Astrocyte (in vitro differentiated cells and primary cell): ENCODE results near the gene FILIP1L. TPM values are rescaled to one million over a fixed set of nuclear protein-coding genes. Genes with fewer than 3 reads are reported as not detected.
"Not testable (repeated sequence)": the region's sequence is repeated elsewhere in the genome, so short reads cannot be mapped to it uniquely, and the experiment has no call there.

Experiments
- DNase-seq: peaks from one replicate; pipeline ENCODE4 v3.0.0-alpha.2; 2010; ENCODE audit warnings: low read depth
- FAIRE-seq: peaks from 2 replicates; lab custom pipeline; 2011; peaks lifted over from hg19 to GRCh38; lab: Jason Lieb, UNC
- H2AFZ ChIP-seq: 2 replicates; pipeline ENCODE4 v1.6.0; 2012; ENCODE audit warnings: low read depth, low read length, inconsistent platforms
- H3K27ac ChIP-seq: 2 replicates; pipeline ENCODE4 v1.5.1; 2011; ENCODE audit warnings: low read depth, low read length, inconsistent platforms
- H3K27me3 ChIP-seq: 2 replicates; pipeline ENCODE4 v1.6.0; 2011; ENCODE audit warnings: low read length, inconsistent platforms; ENCODE audit not compliant: insufficient read depth
- H3K36me3 ChIP-seq: 2 replicates; pipeline ENCODE4 v1.5.1; 2011; ENCODE audit warnings: low read length, inconsistent platforms; ENCODE audit not compliant: insufficient read depth
- H3K4me1 ChIP-seq: 2 replicates; pipeline ENCODE4 v1.5.1; 2011; ENCODE audit warnings: low read length, inconsistent platforms; ENCODE audit not compliant: insufficient read depth
- H3K4me2 ChIP-seq: 2 replicates; pipeline ENCODE4 v1.6.0; 2012; ENCODE audit warnings: low read length, inconsistent platforms
- H3K4me3 ChIP-seq: 2 replicates; pipeline ENCODE4 v1.5.1; 2011; ENCODE audit warnings: low read depth, mild to moderate bottlenecking, low read length, inconsistent platforms; ENCODE audit not compliant: insufficient read depth
- H3K79me2 ChIP-seq: 2 replicates; pipeline ENCODE4 v1.6.0; 2012; ENCODE audit warnings: mild to moderate bottlenecking, low read length, inconsistent platforms; ENCODE audit not compliant: insufficient read depth
- H3K9ac ChIP-seq: 2 replicates; pipeline ENCODE4 v1.6.0; 2012; ENCODE audit warnings: mild to moderate bottlenecking, low read length, inconsistent platforms
- H3K9me3 ChIP-seq: 2 replicates; pipeline ENCODE4 v1.5.1; 2012; ENCODE audit warnings: low read depth, mild to moderate bottlenecking, low read length, inconsistent platforms; ENCODE audit not compliant: insufficient read depth
- H4K20me1 ChIP-seq: 2 replicates; pipeline ENCODE4 v1.6.0; 2012; ENCODE audit warnings: low read length, inconsistent platforms; ENCODE audit not compliant: insufficient read depth
- H3K27ac Mint-ChIP-seq: one replicate; pipeline ENCODE4 v1.8.0; 2021; ENCODE audit warnings: mild to moderate bottlenecking, mixed read lengths; ENCODE audit not compliant: unreplicated experiment
- H3K27me3 Mint-ChIP-seq: one replicate; pipeline ENCODE4 v1.8.0; 2021; ENCODE audit warnings: low read depth, mixed read lengths; ENCODE audit not compliant: unreplicated experiment
- H3K36me3 Mint-ChIP-seq: one replicate; pipeline ENCODE4 v1.8.0; 2021; ENCODE audit warnings: low read depth, mixed read lengths; ENCODE audit not compliant: unreplicated experiment
- H3K4me1 Mint-ChIP-seq: one replicate; pipeline ENCODE4 v1.8.0; 2021; ENCODE audit warnings: low read depth, mixed read lengths; ENCODE audit not compliant: unreplicated experiment
- H3K4me3 Mint-ChIP-seq: one replicate; pipeline ENCODE4 v1.8.0; 2021; ENCODE audit warnings: mild to moderate bottlenecking, moderate library complexity, mixed read lengths; ENCODE audit not compliant: unreplicated experiment
- H3K9me3 Mint-ChIP-seq: one replicate; pipeline ENCODE4 v1.8.0; 2021; ENCODE audit warnings: mild to moderate bottlenecking, mixed read lengths; ENCODE audit not compliant: unreplicated experiment
- EZH2 ChIP-seq: IDR thresholded peaks from 2 replicates; pipeline ENCODE4 v1.6.1; 2012; ENCODE audit warnings: mild to moderate bottlenecking, low read length, inconsistent platforms; ENCODE audit not compliant: insufficient read depth
- total RNA-seq: library from RNA; stranded (reverse); gene quantifications from 2 replicates; pipeline ENCODE4 v1.2.1, GENCODE V29; 2021
- TF ChIP-seq, protein P1 (sequence below): IDR thresholded peaks from 2 replicates; pipeline ENCODE4 v1.5.1; 2011; ENCODE audit warnings: low read depth, mild to moderate bottlenecking, inconsistent platforms, low read length, moderate library complexity; ENCODE audit not compliant: insufficient read depth

FILIP1L gene
- total RNA-seq, 1 donor from 2014 or later: 209 TPM

DNA sequence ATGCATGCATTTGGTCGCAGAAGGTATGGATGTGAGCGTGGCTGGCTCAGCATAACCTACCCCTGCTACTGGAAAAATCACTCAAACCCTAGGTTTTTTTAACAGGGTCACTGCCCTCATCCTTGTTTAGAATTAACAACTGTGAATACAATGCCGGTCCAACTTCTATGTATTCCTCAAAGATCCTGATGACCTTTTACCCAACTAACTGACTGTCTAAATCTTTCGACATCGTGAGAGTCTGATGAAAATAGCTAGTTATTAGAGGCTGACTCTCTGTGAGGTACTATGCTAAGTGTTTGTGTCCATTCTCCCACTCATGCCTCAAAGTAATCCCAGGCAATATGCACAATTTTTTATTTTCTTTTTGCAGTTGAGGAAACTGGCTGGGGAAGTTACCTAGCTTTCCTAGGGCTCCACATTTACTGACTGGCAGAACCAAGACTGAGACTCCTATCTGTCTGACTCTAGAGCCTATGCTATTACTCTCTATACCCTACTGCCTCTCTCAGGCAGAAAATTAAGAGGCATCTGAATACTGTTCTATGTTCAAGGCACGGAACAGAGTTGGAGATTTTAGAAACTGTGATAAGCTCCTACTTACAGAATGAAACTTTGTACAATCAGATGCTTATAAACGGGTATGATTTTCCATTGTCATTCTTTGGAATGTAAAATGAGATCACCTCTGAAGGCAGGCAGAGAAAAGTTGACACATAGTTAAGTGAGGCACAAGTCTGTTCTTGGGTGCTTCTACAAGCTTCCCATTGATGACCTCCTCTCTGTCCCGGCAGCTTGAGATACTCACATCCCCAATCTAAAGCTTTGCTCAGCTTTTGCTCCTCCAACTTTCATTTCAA lies 56.4 kb downstream of the FILIP1L start:
- Mint-ChIP-seq H3K9me3 (peaks cover 1% of the 10 kb centered on the region), H3K4me1 (peaks cover 13% of the 10 kb centered on the region), H3K36me3 (no peaks in the 10 kb centered on the region), H3K27me3 (no peaks in the 10 kb centered on the region), H3K4me3 (peak overlapping the region; percentile 13), H3K27ac (peak overlapping the region; percentile 63)
- Histone ChIP-seq H3K4me1 (no peaks in the 10 kb centered on the region), H3K9me3 (no peaks in the 10 kb centered on the region), H3K36me3 (no peaks in the 10 kb centered on the region), H3K9ac (no peak overlapping the region), H2AFZ (no peak overlapping the region), H4K20me1 (no peaks in the 10 kb centered on the region), H3K79me2 (no peaks in the 10 kb centered on the region), H3K27ac (no peak overlapping the region), H3K27me3 (no peaks in the 10 kb centered on the region), H3K4me3 (no peak overlapping the region), H3K4me2 (no peak overlapping the region)
- FAIRE-seq (no peak), DNase-seq (no peak)
- TF ChIP-seq, protein P1, sequence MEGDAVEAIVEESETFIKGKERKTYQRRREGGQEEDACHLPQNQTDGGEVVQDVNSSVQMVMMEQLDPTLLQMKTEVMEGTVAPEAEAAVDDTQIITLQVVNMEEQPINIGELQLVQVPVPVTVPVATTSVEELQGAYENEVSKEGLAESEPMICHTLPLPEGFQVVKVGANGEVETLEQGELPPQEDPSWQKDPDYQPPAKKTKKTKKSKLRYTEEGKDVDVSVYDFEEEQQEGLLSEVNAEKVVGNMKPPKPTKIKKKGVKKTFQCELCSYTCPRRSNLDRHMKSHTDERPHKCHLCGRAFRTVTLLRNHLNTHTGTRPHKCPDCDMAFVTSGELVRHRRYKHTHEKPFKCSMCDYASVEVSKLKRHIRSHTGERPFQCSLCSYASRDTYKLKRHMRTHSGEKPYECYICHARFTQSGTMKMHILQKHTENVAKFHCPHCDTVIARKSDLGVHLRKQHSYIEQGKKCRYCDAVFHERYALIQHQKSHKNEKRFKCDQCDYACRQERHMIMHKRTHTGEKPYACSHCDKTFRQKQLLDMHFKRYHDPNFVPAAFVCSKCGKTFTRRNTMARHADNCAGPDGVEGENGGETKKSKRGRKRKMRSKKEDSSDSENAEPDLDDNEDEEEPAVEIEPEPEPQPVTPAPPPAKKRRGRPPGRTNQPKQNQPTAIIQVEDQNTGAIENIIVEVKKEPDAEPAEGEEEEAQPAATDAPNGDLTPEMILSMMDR: no peak
- TF ChIP-seq EZH2: no peak

DNA sequence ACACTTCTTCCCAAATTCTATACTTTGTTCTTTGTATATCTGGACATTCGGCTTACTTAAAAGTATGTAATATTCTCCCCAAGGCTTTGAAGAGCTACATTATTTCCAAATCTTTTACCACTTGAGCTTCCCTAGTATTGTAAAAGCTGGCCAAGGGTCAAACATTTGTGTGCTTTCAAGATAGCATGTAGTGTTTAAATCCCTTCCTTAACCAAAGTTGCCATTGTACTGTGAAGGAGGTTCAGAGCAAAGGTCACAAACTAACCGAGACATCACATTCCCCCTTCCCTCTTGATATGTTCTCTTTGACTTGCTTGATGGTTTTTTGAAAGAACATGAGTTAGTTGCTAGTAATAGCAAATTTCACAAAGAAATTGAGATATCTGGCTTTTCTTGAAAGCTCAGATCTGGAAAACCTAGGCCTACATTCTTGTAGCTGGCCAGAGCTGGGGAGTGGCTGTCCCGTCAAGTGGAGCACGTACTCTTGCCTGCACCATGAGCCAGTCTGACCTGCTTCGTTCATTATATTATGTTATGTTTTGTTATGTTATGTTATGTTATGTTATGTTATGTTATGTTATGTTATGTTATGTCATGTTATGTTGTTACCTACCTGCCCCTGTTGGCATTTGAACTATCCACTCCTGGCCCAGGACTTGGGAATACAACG lies 60.2 kb downstream of the FILIP1L start:
- FAIRE-seq: no peak
- H3K9me3 ChIP-seq: no peaks in the 10 kb centered on the region
- no peak overlapping the region for H3K27ac ChIP-seq
- no peak overlapping the region for H2AFZ ChIP-seq
- H3K4me2 ChIP-seq: no peak overlapping the region
- H3K27me3 ChIP-seq: no peaks in the 10 kb centered on the region
- H3K4me1 ChIP-seq: no peaks in the 10 kb centered on the region
- H3K9ac ChIP-seq: no peak overlapping the region
- H3K36me3 Mint-ChIP-seq: no peaks in the 10 kb centered on the region
- H3K79me2 ChIP-seq: no peaks in the 10 kb centered on the region
- no peak for DNase-seq
- no peaks in the 10 kb centered on the region for H3K27me3 Mint-ChIP-seq
- peaks cover 13% of the 10 kb centered on the region for H3K4me1 Mint-ChIP-seq
- no peak overlapping the region for H3K4me3 Mint-ChIP-seq
- H3K36me3 ChIP-seq: no peaks in the 10 kb centered on the region
- no peak overlapping the region for H3K4me3 ChIP-seq
- no peak overlapping the region for H3K27ac Mint-ChIP-seq
- peaks cover 1% of the 10 kb centered on the region for H3K9me3 Mint-ChIP-seq
- no peaks in the 10 kb centered on the region for H4K20me1 ChIP-seq
- TF ChIP-seq, protein P1: no peak

- H3K9me3 ChIP-seq, H3K4me2 ChIP-seq, H3K27me3 Mint-ChIP-seq, FAIRE-seq, H3K27ac ChIP-seq, H3K79me2 ChIP-seq, H3K4me3 Mint-ChIP-seq, H4K20me1 ChIP-seq, H3K36me3 Mint-ChIP-seq, DNase-seq, H2AFZ ChIP-seq, H3K27me3 ChIP-seq, H3K4me3 ChIP-seq, H3K36me3 ChIP-seq, H3K27ac Mint-ChIP-seq, H3K9me3 Mint-ChIP-seq, H3K9ac ChIP-seq: not testable (repeated sequence)
- peaks cover 17% of the 10 kb centered on the region for H3K4me1 Mint-ChIP-seq
- H3K4me1 ChIP-seq: peaks cover 17% of the 10 kb centered on the region
These were observed 62.8 kb downstream of the FILIP1L start for GRCh38 chr3:100051513-100051912.
